Urinary bladder (tissue), 4 donors: ENCODE measurements around the gene OR9G1. TPM values are rescaled to one million over a fixed set of nuclear protein-coding genes. Genes with fewer than 3 reads are reported as not detected.

Experiments
- DNase-seq: peaks from one replicate; pipeline ENCODE4 v3.0.0-alpha.2; 2015; ENCODE audit errors: extremely low spot score
- H3K27ac ChIP-seq: one replicate; pipeline ENCODE4 v1.5.1; 2013; ENCODE audit warnings: low read depth, mild to moderate bottlenecking, moderate library complexity
- H3K36me3 ChIP-seq: one replicate; pipeline ENCODE4 v1.6.1; 2013; ENCODE audit warnings: mild to moderate bottlenecking, moderate library complexity; ENCODE audit not compliant: insufficient read depth
- H3K4me1 ChIP-seq: one replicate; pipeline ENCODE4 v1.6.1; 2013; ENCODE audit warnings: mild to moderate bottlenecking, moderate library complexity; ENCODE audit not compliant: insufficient read depth
- H3K4me3 ChIP-seq: one replicate; pipeline ENCODE4 v1.5.1; 2013; ENCODE audit warnings: low read depth, low read length
- WGBS: extraction: QIAGEN DNeasy Blood & Tissue Kit; methylation state at CpG from one replicate; pipeline ENCODE4 v1.1.7; 2013; 5-methylcytosine and 5-hydroxymethylcytosine counted together
- polyA plus RNA-seq: library from polyadenylated mRNA; stranded (reverse); fragments of 200-250 nt; gene quantifications from one replicate; pipeline ENCODE4 v1.2.3, GENCODE V29; 2013
- small RNA-seq: library from RNA; depleted of rRNA; stranded (forward); fragments of <200 nt; gene quantifications from one replicate; pipeline ENCODE3, GENCODE V24; 2014
- total RNA-seq: library from RNA; depleted of rRNA; stranded (reverse); fragments of >200 nt; gene quantifications from one replicate; pipeline ENCODE4 v1.2.3, GENCODE V29; 2014
- donor health status: healthy with polysubstance abuse.
- donor health status: healthy.

Gene OR9G1
- total and polyA plus RNA-seq, 2 donors, result not detected

- H3K4me1 ChIP-seq, result no peaks in the 10 kb centered on the region
- 75% methylated on average over 4 of the region's 4 CpGs for WGBS
- H3K4me3 ChIP-seq, result no peak overlapping the region
- H3K27ac ChIP-seq, result no peak overlapping the region
- DNase-seq, result no peak
- H3K36me3 ChIP-seq, result no peaks in the 10 kb centered on the region
Observed at GRCh38 chr11:56720513-56720912, 21.6 kb downstream of the OR9G1 start.

GRCh38 chr11:56740107-56740506 lies 41.2 kb downstream of the OR9G1 start:
- Histone ChIP-seq H3K4me3 (no peak overlapping the region), H3K27ac (no peak overlapping the region), H3K36me3 (no peaks in the 10 kb centered on the region), H3K4me1 (no peaks in the 10 kb centered on the region)
- DNase-seq, result no peak
- WGBS, result 82% methylated on average over 3 of the region's 3 CpGs

- Histone ChIP-seq H3K4me3 (no peak overlapping the region), H3K36me3 (no peaks in the 10 kb centered on the region), H3K27ac (no peak overlapping the region), H3K4me1 (no peaks in the 10 kb centered on the region)
- WGBS, result 84% methylated on average over 4 of the region's 4 CpGs
- no peak for DNase-seq
Observed at GRCh38 chr11:56740886-56741285, 42.0 kb downstream of the OR9G1 start.

GRCh38 chr11:56748597-56748996 lies 49.7 kb downstream of the OR9G1 start, which contains the start of gene OR9G4:
TSS of gene OR9G4 (minus strand) at chr11:56748697. CDS start at chr11:56743766, 4,931 bp downstream.
- Histone ChIP-seq H3K27ac (no peak within 1 kb of the TSS), H3K4me1 (no peaks in the 10 kb centered on the region), H3K36me3 (no peaks in the 10 kb centered on the region), H3K4me3 (no peak within 1 kb of the TSS)
- 66% methylated on average over 1 of the region's 1 CpG for WGBS
- no peak for DNase-seq

- Histone ChIP-seq H3K4me3 (no peak overlapping the region), H3K27ac (no peak overlapping the region), H3K36me3 (no peaks in the 10 kb centered on the region), H3K4me1 (no peaks in the 10 kb centered on the region)
- WGBS, result 89% methylated on average over 5 of the region's 5 CpGs
- no peak for DNase-seq
Observed at GRCh38 chr11:56750190-56750589, 51.3 kb downstream of the OR9G1 start.

GRCh38 chr11:56751480-56751879 lies 52.6 kb downstream of the OR9G1 start:
- Histone ChIP-seq H3K4me3 (no peak overlapping the region), H3K27ac (no peak overlapping the region), H3K4me1 (no peaks in the 10 kb centered on the region), H3K36me3 (no peaks in the 10 kb centered on the region)
- no peak for DNase-seq
- 79% methylated on average over 5 of the region's 5 CpGs for WGBS

Small RNA genes within 50 kb of the gene (small RNA-seq; reads per million reads assigned to genes)
- not detected for gene AP001803.1
- not detected for gene AP004245.1
- gene MIR6128, result not detected

Other genes with a start within 250 kb of the OR9G1 start
- not detected for gene OR5M3, start 225.7 kb upstream of the OR9G1 start, total RNA-seq
- gene OR5M3, start 225.7 kb upstream of the OR9G1 start, polyA plus RNA-seq, result not detected
- not detected for gene OR5M8, start 207.7 kb upstream of the OR9G1 start, total RNA-seq
- not detected for gene OR5M8, start 207.7 kb upstream of the OR9G1 start, polyA plus RNA-seq
- gene OR5M11, start 155.8 kb upstream of the OR9G1 start, total RNA-seq, result not detected
- gene OR5M11, start 155.8 kb upstream of the OR9G1 start, polyA plus RNA-seq, result not detected
- gene OR5M10, start 121.4 kb upstream of the OR9G1 start, total RNA-seq, result not detected
- gene OR5M10, start 121.4 kb upstream of the OR9G1 start, polyA plus RNA-seq, result not detected
- gene OR5M1, start 84.2 kb upstream of the OR9G1 start, total RNA-seq, result not detected
- not detected for gene OR5M1, start 84.2 kb upstream of the OR9G1 start, polyA plus RNA-seq
- gene OR5AP2, start 56.7 kb upstream of the OR9G1 start, total RNA-seq, result not detected
- gene OR5AP2, start 56.7 kb upstream of the OR9G1 start, polyA plus RNA-seq, result not detected
- gene OR5AR1, start 35.4 kb upstream of the OR9G1 start, total RNA-seq, result not detected
- not detected for gene OR5AR1, start 35.4 kb upstream of the OR9G1 start, polyA plus RNA-seq
- gene OR9G4, start 49.6 kb downstream of the OR9G1 start, total RNA-seq, result not detected
- not detected for gene OR9G4, start 49.6 kb downstream of the OR9G1 start, polyA plus RNA-seq